ENCODE data around the gene USO1.

DNA sequence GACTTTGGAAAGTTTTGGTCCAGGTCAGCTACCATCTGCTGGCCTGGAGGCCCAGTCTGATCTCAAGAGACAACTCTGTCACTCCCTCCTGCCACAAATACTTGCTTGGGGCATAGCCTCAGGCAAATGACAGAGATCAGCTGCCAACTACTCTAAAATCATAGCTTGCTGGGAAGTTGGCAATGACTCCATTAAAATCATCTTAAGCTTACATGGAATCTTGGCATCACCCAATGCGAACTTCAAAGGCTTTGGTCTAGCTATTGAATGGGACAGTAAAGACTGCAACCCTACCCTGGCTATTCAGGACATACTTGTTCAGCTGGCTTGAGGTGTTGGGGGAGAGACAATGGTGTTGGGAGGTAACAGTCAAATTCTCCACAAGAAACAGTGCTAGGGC, 7.0 kb upstream of the USO1 start:
- TF ChIP-seq EZH2 (IDR thresholded peaks at IDR 0.05; ENCODE audit: insufficient read depth, poor library complexity, severe bottlenecking) = no peak
- no peak for TF ChIP-seq EZH2phosphoT487 (IDR thresholded peaks at IDR 0.05; ENCODE audit: insufficient read depth, low read depth)
